GM21723 (cell line): ENCODE measurements around the gene AOPEP.

Experiments used
- ATAC-seq: cut with Tn5 transposase; IDR thresholded peaks from one replicate; pipeline ENCODE4 v1.9.1; 2021; ENCODE audit warnings: mild to moderate bottlenecking, moderate library complexity; ENCODE audit not compliant: unreplicated experiment

Gene AOPEP

GRCh38 chr9:95090023-95090791, 363.7 kb downstream of the AOPEP start:
- no peak for ATAC-seq

GRCh38 chr9:95090871-95091577, 364.5 kb downstream of the AOPEP start:
- no peak for ATAC-seq

DNA sequence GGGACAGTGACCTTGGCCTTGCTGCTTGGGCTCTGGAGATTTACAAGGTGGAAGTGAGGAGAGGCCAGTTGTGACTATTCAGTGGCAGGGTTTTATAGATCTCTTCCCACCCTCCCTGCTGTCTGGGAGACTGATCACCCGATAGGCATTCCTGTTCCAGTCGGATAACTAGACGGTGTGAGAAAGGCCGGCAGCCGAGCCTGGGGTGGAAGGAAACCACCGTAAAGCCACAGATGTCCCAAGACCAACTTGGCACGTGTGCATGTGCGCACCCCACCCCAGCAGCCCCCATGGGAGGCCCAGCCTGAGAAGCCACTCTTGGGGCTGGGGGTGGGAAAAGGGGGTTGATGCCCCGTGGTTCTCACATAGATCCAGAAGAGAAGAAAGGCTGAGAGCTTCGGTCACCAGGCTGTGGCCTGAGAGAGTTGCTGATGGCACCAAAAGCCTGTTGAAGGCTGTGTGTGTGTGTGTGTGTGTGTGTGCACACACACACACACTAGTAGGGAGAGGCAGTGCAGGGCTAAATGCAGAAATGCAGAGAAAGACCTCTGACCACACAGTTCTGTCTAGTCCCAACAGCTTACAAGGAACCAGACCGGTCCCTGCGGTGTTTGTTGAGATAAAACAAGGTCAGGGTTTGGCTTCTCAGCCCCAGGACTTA, 365.2 kb downstream of the AOPEP start:
- ATAC-seq, result no peak

DNA sequence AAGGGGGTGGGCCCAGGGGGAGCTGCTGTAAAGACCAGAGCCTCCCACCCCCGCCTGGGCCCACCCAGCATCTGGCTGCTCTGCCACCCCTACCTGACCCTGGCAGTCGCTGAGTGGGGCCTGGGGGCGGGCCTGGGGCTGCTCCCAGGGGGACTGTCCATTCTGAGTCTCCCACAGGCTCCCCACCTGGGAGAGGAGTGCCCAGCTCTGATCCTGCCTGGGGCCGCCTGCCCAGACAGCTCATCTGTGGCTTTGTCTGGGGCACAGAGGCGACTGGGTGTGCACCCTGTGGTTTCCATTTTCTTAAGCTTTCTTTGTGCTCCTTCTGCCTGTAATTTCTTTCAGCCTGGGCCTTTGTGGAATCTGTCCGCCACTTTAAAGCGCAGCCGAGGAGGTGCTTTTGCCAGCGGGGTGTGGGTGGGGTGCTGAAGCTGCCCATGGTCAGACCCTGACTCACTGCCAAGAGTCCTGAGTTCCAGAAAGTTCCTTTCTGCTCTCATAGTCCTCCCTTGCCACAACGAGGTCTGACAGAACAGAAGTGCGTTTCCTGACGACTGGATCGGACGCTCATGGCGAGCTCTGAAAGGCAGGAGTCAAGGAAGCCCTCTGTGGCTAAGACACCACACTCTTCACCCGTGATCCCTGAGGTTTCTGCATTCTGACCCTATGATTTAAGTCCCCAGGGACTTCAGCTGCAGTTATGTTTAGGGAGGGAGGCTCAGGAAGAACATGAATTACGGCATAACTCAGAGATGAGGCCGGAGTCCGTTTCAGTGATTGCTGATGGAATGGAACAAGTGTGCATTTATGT, 366.0 kb downstream of the AOPEP start:
- no peak for ATAC-seq

DNA sequence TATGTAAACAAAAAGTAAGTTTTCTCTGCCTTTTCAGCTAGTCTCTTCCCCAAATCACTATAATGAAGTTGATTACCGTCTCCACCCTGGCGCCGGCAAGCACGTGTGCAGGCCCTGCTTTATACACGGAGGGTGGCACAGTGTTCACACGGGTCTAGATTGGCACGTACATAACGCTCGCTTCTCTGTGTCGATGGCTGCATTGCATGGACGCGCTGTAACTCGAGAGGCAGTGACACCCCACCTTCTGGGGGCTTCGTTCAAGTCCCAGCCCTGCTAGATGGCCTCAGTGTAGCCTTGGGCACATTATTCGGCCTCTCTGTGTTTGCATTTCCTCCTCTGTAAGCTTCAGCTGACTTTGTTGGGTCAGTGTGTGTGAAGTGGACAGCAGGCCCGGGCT, 367.1 kb downstream of the AOPEP start:
- no peak for ATAC-seq

DNA sequence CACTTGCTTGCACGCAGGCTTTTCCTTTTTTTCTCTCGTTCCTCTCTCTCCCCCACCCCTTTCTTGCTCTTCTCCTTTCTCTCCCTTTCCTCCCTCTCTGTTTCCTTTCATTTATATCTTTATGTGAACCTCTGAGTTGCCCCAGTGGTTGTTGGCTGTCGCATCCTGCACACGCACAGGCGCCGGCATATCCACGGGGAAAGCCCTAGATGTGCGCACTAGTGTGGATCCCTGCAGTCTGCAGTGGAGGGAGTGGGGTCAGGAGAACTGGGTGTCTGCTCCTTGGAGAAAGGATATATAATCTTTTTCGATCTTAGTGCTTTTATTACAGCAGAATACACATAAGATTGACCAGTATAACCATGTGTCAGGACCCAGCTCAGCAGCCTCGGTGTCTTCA, 367.5 kb downstream of the AOPEP start:
- no peak for ATAC-seq

- no peak for ATAC-seq
Observed at GRCh38 chr9:95095641-95096355, 369.3 kb downstream of the AOPEP start.

DNA sequence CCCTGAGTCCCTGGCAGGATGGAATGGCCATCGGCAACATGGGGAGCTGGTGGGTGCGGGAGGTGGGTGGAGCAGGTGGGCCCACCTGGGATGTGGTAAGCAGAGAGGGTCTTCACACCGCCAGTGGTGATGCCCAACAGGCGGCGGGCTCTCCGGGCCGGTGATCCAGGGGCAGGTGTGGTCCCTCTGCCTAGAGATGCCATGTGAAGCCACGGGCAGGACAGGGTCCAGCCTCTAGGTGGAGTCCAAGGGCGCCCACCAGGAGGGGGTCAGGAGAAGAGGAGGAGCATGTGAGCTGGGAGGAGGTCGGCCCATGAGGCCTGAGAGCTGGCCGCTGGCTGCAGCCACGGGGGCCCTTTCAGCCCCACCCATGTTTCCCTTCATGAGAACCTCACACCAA, 369.9 kb downstream of the AOPEP start:
- no peak for ATAC-seq

GRCh38 chr9:95096807-95097206, 370.3 kb downstream of the AOPEP start:
- ATAC-seq, result no peak

GRCh38 chr9:95097279-95097678, 370.8 kb downstream of the AOPEP start:
- no peak for ATAC-seq

DNA sequence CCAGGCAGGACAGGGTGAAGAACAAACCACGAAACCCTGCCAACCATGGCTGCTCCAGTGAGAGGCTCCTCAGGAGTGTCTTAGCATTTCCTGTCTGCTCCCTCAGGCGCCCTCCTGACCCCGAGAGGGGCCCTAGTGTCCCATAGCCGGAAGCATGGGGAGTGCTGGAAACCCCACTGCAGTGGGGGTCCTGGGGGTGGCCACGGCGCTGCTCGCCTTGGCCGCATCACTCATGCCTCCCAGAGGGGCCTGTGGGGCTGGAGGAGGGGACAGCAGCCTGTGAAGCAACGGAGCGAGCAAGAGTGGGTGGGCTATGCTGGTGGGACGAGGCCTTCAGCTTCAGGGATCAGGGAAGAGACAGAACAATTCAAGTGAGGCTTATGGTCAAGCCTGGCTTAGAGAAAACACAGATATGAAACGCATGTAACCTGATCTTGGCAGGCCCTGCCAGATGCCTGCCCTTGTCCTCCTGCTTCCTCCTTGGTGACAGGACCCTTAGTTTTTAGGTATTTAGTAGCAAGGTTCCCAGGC, 372.0 kb downstream of the AOPEP start:
- no peak for ATAC-seq

- ATAC-seq, result no peak
Observed at GRCh38 chr9:95099321-95100070, 373.0 kb downstream of the AOPEP start.

GRCh38 chr9:95100071-95100627, 373.6 kb downstream of the AOPEP start:
- ATAC-seq, result no peak

- ATAC-seq, result no peak
Observed at GRCh38 chr9:95101326-95101725, 374.8 kb downstream of the AOPEP start.

GRCh38 chr9:95102001-95102433, 375.5 kb downstream of the AOPEP start:
- ATAC-seq, result no peak

GRCh38 chr9:95102572-95102971, 376.1 kb downstream of the AOPEP start:
- ATAC-seq, result no peak

- ATAC-seq, result no peak
Observed at GRCh38 chr9:95103281-95103771, 376.8 kb downstream of the AOPEP start.

GRCh38 chr9:95103871-95104580, 377.5 kb downstream of the AOPEP start:
- no peak for ATAC-seq
